ENCODE measurements around the gene DHDDS. TPM values are rescaled to one million over a fixed set of nuclear protein-coding genes. Genes with fewer than 3 reads are reported as not detected.

DHDDS gene
- total and polyA plus RNA-seq, 2 of the 13 experiments (the other 11 are each of a cell fraction or from before 2014, with no cell fraction given), result 18.9 to 28.3 TPM

GRCh38 chr1:26498894-26499293, 66.8 kb downstream of the DHDDS start:
- 95% methylated on average over 7 of the region's 7 CpGs for WGBS (ENCODE audit: low lambda C conversion rate)
- Histone ChIP-seq H3K79me2 (ENCODE audit: insufficient read depth, low read length) (no peaks in the 10 kb centered on the region), H3K36me3 (replicated peaks in 1 of 2; ENCODE audit: control insufficient read depth in 1 of 2, insufficient read depth in 2 of 2, low read length in 2 of 2) (no peaks in the 10 kb centered on the region), H4K20me1 (ENCODE audit: insufficient read depth, low read length) (no peaks in the 10 kb centered on the region), H3K27ac (ENCODE audit: extremely low read length, insufficient read depth, low read length) (no peak overlapping the region), H3K4me1 (ENCODE audit: insufficient read depth, low read length) (peaks cover 18% of the 10 kb centered on the region), H3K4me3 (replicated peaks in 1 of 3; ENCODE audit: insufficient read depth in 1 of 3, low read depth in 2 of 3, low read length in 3 of 3) (no peak overlapping the region), H3K9ac (ENCODE audit: insufficient read depth, low read depth, low read length) (no peak overlapping the region), H3K9me3 (ENCODE audit: low read length) (no peaks in the 10 kb centered on the region), H3K27me3 (ENCODE audit: control insufficient read depth in 1 of 2, insufficient read depth in 2 of 2, low read length in 2 of 2) (no peaks in the 10 kb centered on the region; a peak in 1 of 5 replicates), H2AFZ (ENCODE audit: low read length) (no peak overlapping the region), H3K4me2 (ENCODE audit: low read depth, low read length) (no peak overlapping the region)
- ChIA-PET CTCF (ENCODE audit: low intra/inter-chr PET ratio, low total read pairs) (no interaction called here), POLR2A (no interaction called here)
- in situ Hi-C loops (cut with HindIII; ENCODE audit: extremely low pct_ligation_motif_present, low pct_unique_long_range_greater_than_20kb), result no loop called here
- ATAC-seq (no peak), FAIRE-seq (no peak), DNase-seq (ENCODE audit: low spot score) (no peak)
- intact Hi-C loops (cut with micrococcal nuclease; ENCODE audit: unreplicated experiment), result no loop called here
- TF ChIP-seq GABPB1 (CRISPR knock-in tag; IDR thresholded peaks at IDR 0.05), result no peak
- no peak for TF ChIP-seq KIAA2018 (CRISPR knock-in tag; IDR thresholded peaks at IDR 0.05; ENCODE audit: borderline replicate concordance)
- no peak for TF ChIP-seq IRF9 (CRISPR knock-in tag; IDR thresholded peaks at IDR 0.05; ENCODE audit: borderline replicate concordance)
- TF ChIP-seq RFXANK (CRISPR knock-in tag; IDR thresholded peaks at IDR 0.05), result no peak
- no peak for TF ChIP-seq ZHX1 (CRISPR knock-in tag; IDR thresholded peaks at IDR 0.05; ENCODE audit: low read depth)
- TF ChIP-seq DRAP1 (CRISPR knock-in tag; IDR thresholded peaks at IDR 0.05), result no peak
- no peak for TF ChIP-seq HHEX (CRISPR knock-in tag; IDR thresholded peaks at IDR 0.05)
- no peak for TF ChIP-seq ZMYM4 (CRISPR knock-in tag; IDR thresholded peaks at IDR 0.05)
- TF ChIP-seq CREBL2 (CRISPR knock-in tag; IDR thresholded peaks at IDR 0.05; ENCODE audit: borderline replicate concordance), result no peak
- BruUV-seq (replicated peaks), result TSS peak; percentile 84
